NCI-H2171 treated with DMSO at 0.1 percent for 48 hours (cell line): ENCODE measurements around the gene MAPK7.

Experiments
- DNase-seq: peaks from one replicate; lab custom pipeline; 2025; lab: John Stamatoyannopoulos, UW

The MAPK7 gene

GRCh38 chr17:19380481-19381301 lies 2.4 kb downstream of the MAPK7 start:
- no peak for DNase-seq

- no peak for DNase-seq
Observed at GRCh38 chr17:19381361-19381740, 3.1 kb downstream of the MAPK7 start.

DNA sequence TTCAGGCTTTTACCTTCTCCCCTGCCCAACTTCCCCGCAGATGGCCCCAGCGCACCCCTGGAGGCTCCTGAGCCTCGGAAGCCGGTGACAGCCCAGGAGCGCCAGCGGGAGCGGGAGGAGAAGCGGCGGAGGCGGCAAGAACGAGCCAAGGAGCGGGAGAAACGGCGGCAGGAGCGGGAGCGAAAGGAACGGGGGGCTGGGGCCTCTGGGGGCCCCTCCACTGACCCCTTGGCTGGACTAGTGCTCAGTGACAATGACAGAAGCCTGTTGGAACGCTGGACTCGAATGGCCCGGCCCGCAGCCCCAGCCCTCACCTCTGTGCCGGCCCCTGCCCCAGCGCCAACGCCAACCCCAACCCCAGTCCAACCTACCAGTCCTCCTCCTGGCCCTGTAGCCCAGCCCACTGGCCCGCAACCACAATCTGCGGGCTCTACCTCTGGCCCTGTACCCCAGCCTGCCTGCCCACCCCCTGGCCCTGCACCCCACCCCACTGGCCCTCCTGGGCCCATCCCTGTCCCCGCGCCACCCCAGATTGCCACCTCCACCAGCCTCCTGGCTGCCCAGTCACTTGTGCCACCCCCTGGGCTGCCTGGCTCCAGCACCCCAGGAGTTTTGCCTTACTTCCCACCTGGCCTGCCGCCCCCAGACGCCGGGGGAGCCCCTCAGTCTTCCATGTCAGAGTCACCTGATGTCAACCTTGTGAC lies 3.6 kb downstream of the MAPK7 start:
- no peak for DNase-seq

DNA sequence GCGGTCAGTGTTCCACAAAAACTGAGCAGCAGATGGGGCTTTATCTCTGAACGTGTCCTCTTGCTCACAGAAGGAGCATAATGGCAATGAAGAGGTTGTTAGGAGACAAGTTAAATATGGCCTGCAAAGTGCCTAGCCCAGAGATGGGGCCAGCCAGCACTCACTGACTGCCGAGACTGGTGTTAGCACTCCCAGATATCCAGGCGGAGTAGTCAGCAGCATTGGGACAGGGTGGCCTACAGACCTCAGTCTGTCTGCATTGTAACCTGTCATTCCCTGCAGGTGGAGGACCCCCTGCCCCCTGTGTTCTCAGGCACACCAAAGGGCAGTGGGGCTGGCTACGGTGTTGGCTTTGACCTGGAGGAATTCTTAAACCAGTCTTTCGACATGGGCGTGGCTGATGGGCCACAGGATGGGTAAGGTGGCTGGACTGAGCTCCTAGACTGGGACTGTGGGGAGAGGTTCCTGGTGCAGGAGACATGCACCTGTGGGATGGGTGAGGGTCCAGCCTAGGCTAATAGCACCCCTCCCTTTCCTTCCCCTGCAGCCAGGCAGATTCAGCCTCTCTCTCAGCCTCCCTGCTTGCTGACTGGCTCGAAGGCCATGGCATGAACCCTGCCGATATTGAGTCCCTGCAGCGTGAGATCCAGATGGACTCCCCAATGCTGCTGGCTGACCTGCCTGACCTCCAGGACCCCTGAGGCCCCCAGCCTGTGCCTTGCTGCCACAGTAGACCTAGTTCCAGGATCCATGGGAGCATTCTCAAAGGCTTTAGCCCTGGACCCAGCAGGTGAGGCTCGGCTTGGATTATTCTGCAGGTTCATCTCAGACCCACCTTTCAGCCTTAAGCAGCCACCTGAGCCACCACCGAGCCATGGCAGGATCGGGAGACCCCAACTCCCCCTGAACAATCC lies 4.5 kb downstream of the MAPK7 start:
- DNase-seq = no peak

GRCh38 chr17:19383681-19384470 lies 5.6 kb downstream of the MAPK7 start:
- no peak for DNase-seq

- peak; percentile 96 for DNase-seq
Observed at GRCh38 chr17:19384723-19385391, 6.6 kb downstream of the MAPK7 start.

DNA sequence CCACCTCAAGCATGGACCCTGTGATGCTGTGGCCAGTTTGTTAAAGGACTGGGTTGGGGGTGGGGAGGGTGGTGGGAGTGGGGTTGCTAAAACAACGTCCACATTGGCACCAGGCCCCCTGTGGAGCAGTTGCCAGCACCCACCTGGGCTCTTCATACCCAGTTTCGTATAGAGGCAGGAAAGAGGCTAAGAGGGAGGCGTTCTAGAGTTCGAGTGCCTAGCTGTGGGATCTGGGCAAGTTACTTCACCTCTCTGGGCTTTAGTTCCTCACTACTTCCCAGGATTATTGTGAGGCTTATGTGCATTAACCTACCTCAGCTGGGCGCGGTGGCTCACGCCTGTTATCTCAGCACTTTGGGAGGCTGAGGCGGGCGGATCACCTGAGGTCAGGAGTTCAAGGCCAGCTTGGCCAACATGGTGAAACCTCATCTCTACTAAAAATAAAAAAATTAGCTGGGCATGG lies 7.3 kb downstream of the MAPK7 start:
- DNase-seq = no peak

GRCh38 chr17:19386051-19386929 lies 8.0 kb downstream of the MAPK7 start:
- peak; percentile 39 for DNase-seq

- peak; percentile 99 for DNase-seq
Observed at GRCh38 chr17:19386974-19387920, 8.9 kb downstream of the MAPK7 start, which contains the start of gene MFAP4. TSS of gene MFAP4 (minus strand) at chr17:19387190. CDS start at chr17:19387155, 35 bp downstream.

DNA sequence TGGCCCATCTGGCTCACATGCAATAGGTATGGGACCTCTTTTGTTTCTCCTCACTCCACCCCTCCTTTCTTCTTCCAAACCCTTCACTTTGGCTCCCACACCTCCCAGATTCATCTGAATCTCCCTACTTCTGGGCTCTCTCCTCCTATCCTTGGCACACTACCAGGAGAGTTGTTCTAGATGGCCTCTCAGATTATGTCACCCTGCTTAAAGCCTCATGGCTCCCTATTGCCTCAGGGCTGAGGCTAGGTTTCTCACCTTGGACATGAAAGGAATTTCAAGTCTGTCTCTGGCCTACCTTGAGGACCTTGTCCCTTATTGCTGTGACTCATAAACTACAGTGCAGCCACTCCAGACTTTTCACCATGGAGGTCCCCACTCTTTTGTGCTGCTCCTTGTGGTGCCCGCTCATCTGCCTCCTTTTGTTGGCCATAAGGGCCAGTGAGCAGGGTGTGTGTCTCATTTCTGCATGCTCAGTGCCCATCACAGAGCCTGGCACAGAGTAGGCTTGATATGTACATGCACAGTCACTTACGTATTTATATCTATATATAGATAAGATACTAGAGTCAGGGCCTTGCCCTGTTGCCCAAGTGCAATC lies 9.7 kb downstream of the MAPK7 start:
- peak; percentile 70 for DNase-seq

GRCh38 chr17:19388791-19389785 lies 10.8 kb downstream of the MAPK7 start:
- DNase-seq = no peak

DNA sequence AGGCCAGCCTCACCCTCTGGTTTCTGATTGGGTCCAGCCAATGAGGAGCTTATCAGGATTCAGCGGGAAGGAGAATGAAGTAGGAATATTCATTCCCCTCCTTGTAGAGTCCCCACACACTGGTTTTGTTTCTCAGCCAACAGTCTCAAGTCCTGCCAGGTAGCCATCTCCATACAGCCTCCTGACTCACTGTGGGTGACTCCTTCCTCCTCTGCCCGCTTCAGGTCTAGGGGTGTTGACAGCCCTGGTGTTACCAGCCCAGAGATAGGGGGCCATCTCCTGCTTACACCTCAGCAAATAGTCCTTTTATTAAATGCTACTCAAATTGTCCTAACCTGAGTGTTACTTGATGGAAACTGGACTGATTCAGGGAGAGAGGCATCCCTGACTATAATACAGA lies 12.7 kb downstream of the MAPK7 start:
- DNase-seq = no peak

- no peak for DNase-seq
Observed at GRCh38 chr17:19391432-19391831, 13.1 kb downstream of the MAPK7 start.

GRCh38 chr17:19392303-19392702 lies 14.0 kb downstream of the MAPK7 start:
- DNase-seq = no peak

GRCh38 chr17:19397556-19398041 lies 19.3 kb downstream of the MAPK7 start:
- no peak for DNase-seq

DNA sequence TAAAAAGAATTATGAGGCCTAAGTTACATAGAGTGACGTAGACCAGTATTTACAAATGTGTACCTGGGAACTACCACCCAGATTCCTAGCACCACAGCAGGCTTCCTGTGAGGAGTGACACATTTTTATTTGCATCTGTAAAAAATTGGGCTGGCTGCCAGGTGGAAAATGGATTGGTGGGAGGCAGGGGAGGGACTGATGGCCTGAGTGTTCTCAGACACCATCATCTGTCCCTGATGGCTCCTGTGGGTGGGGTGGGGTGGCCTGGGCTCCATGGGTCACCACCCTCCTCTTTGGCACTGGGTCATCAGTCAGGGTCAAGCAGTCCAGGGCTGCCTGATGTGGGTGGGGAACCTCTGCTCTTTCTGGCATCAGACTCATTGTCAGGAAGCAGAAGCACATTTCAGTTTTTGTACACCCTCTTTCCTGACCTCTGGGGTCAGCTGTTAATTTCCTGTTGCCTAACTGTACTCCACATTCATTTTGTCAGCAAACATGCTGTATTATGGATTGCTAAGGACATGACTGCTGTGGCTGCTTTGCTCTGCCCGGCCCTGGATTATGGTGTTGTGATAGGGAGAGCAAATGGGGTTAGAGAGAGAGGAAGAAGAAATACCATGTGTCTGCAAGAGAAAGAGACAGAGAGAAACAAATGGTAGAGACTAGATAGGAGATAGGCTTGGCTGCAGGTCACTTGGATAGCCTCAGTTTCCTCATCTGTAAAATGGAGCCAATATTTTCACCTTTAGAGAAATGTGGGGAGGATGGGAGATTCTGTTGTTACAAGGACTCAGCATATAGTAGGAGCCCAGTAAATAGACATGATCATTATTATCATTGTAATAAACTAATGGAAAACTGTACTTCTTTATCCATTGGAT lies 20.2 kb downstream of the MAPK7 start:
- DNase-seq = peak; percentile 75
